Measurements from ENCODE around the gene IDH2. TPM values are rescaled to one million over a fixed set of nuclear protein-coding genes. Genes with fewer than 3 reads are reported as not detected.

The IDH2 gene
- total RNA-seq, 1 donor from 2014 or later = 218 TPM

- H3K36me3 Mint-ChIP-seq (ENCODE audit: low read depth) = no peaks in the 10 kb centered on the region
Measured at GRCh38 chr15:90132437-90132836, 30.2 kb upstream of the IDH2 start.

GRCh38 chr15:90131848-90132247, 29.6 kb upstream of the IDH2 start:
- Mint-ChIP-seq H3K36me3 (ENCODE audit: low read depth) (no peaks in the 10 kb centered on the region), H3K4me3 (no peak overlapping the region), H3K27me3 (ENCODE audit: low read depth) (no peaks in the 10 kb centered on the region), H3K4me1 (peaks cover 4% of the 10 kb centered on the region), H3K9me3 (no peaks in the 10 kb centered on the region), H3K27ac (ENCODE audit: unreplicated experiment) (no peak overlapping the region)
- DNase-seq (ENCODE audit: low read depth, low spot score) = no peak
- no peak for TF ChIP-seq CTCF (conservative IDR thresholded peaks at IDR 0.05)

More at GRCh38 chr15:90132437-90132836, 30.2 kb upstream of the IDH2 start:
- Mint-ChIP-seq H3K9me3 (no peaks in the 10 kb centered on the region), H3K27me3 (ENCODE audit: low read depth) (no peaks in the 10 kb centered on the region), H3K4me3 (no peak overlapping the region), H3K4me1 (no peaks in the 10 kb centered on the region), H3K27ac (ENCODE audit: unreplicated experiment) (no peak overlapping the region)
- no peak for TF ChIP-seq CTCF (conservative IDR thresholded peaks at IDR 0.05)
- no peak for DNase-seq (ENCODE audit: low read depth, low spot score)

- DNase-seq (ENCODE audit: low read depth, low spot score) = no peak
- Mint-ChIP-seq H3K4me1 (peaks cover 7% of the 10 kb centered on the region), H3K36me3 (ENCODE audit: low read depth) (no peaks in the 10 kb centered on the region), H3K4me3 (no peak overlapping the region), H3K9me3 (no peaks in the 10 kb centered on the region), H3K27ac (ENCODE audit: unreplicated experiment) (no peak overlapping the region), H3K27me3 (ENCODE audit: low read depth) (no peaks in the 10 kb centered on the region)
- no peak for TF ChIP-seq CTCF (conservative IDR thresholded peaks at IDR 0.05)
Measured at GRCh38 chr15:90130291-90130690, 28.0 kb upstream of the IDH2 start.

GRCh38 chr15:90126596-90127435, 24.5 kb upstream of the IDH2 start:
- H3K27me3 Mint-ChIP-seq (ENCODE audit: low read depth) = no peaks in the 10 kb centered on the region
- H3K27ac Mint-ChIP-seq (ENCODE audit: unreplicated experiment) = no peak overlapping the region
- no peak overlapping the region for H3K4me3 Mint-ChIP-seq
- H3K4me1 Mint-ChIP-seq = peaks cover 7% of the 10 kb centered on the region
- DNase-seq (ENCODE audit: low read depth, low spot score) = no peak
- no peaks in the 10 kb centered on the region for H3K9me3 Mint-ChIP-seq
- H3K36me3 Mint-ChIP-seq (ENCODE audit: low read depth) = no peaks in the 10 kb centered on the region
- TF ChIP-seq CTCF (conservative IDR thresholded peaks at IDR 0.05) = no peak

GRCh38 chr15:90126022-90126421, 23.8 kb upstream of the IDH2 start:
- TF ChIP-seq CTCF (conservative IDR thresholded peaks at IDR 0.05) = no peak
- H3K4me1 Mint-ChIP-seq = peaks cover 7% of the 10 kb centered on the region
- no peaks in the 10 kb centered on the region for H3K9me3 Mint-ChIP-seq
- no peaks in the 10 kb centered on the region for H3K36me3 Mint-ChIP-seq (ENCODE audit: low read depth)
- no peak for DNase-seq (ENCODE audit: low read depth, low spot score)
- H3K4me3 Mint-ChIP-seq = no peak overlapping the region
- peak overlapping the region; percentile 80 for H3K27ac Mint-ChIP-seq (ENCODE audit: unreplicated experiment)
- no peaks in the 10 kb centered on the region for H3K27me3 Mint-ChIP-seq (ENCODE audit: low read depth)
